Stomach (tissue), 4 donors: ENCODE data around the gene UQCC2.

Experiments used
- POLR2A ChIP-seq, 4 donors: fragments of 450-650 bp; IDR thresholded peaks; one replicate each; pipeline ENCODE4 v1.6.1; 2016; ENCODE audit warnings: antibody characterized with exemption in 4 of 4, control low read depth in 2 of 4, mild to moderate bottlenecking in 1 of 4, moderate library complexity in 1 of 4
- TF ChIP-seq, protein P1 (sequence below), 7 experiments: fragments of 450-650 bp in 4 of 7; fragments of 200-600 bp in 3 of 7; sonication (generic) in 3 of 7; IDR thresholded peaks; one replicate each; pipeline ENCODE4 v1.5.1; 2016 to 2019; ENCODE audit warnings: antibody characterized with exemption in 7 of 7, control low read depth in 2 of 7, mild to moderate bottlenecking in 1 of 7

DNA sequence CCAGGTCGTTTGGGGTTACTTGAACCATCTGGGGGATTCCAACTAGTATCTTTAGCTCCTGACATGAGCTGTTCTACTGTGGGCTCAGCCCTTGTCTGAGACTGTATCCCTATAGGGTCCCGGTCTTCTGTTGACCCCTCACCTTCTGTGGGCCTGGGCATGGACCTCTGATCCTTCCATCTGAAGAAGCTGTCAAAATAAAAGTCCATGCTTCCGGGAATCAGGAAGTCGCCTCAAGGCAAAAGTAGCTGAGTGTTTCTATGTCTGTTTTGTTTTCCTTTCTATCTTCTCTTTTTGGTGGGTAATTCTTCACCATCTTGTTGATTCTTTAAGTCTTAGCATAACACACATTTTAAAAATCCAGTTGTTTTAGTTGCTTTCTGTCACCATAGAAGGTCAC, 60.1 kb downstream of the UQCC2 start:
- TF ChIP-seq POLR2A (IDR thresholded peaks at IDR 0.05), result no peak
- TF ChIP-seq, protein P1, sequence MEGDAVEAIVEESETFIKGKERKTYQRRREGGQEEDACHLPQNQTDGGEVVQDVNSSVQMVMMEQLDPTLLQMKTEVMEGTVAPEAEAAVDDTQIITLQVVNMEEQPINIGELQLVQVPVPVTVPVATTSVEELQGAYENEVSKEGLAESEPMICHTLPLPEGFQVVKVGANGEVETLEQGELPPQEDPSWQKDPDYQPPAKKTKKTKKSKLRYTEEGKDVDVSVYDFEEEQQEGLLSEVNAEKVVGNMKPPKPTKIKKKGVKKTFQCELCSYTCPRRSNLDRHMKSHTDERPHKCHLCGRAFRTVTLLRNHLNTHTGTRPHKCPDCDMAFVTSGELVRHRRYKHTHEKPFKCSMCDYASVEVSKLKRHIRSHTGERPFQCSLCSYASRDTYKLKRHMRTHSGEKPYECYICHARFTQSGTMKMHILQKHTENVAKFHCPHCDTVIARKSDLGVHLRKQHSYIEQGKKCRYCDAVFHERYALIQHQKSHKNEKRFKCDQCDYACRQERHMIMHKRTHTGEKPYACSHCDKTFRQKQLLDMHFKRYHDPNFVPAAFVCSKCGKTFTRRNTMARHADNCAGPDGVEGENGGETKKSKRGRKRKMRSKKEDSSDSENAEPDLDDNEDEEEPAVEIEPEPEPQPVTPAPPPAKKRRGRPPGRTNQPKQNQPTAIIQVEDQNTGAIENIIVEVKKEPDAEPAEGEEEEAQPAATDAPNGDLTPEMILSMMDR (IDR thresholded peaks at IDR 0.05), result no peak
